ENCODE measurements around the gene VSTM1. TPM values are rescaled to one million over a fixed set of nuclear protein-coding genes. Genes with fewer than 3 reads are reported as not detected.
"Not testable (repeated sequence)": the region's sequence is repeated elsewhere in the genome, so short reads cannot be mapped to it uniquely, and the experiment has no call there.

The VSTM1 gene
- total RNA-seq, 2 donors from 2014 or later = not detected

- peak overlapping the region; percentile 92 for H3K4me3 Mint-ChIP-seq
- peaks cover 15 to 16% of the 10 kb centered on the region in 2 donors for H3K4me1 Mint-ChIP-seq (ENCODE audit: low read depth in 2 of 2)
- H3K36me3 Mint-ChIP-seq; H3K9me3 Mint-ChIP-seq; DNase-seq (ENCODE audit: low spot score): not testable (repeated sequence)
- H3K27ac Mint-ChIP-seq = peak overlapping the region; percentile 69 to 78
- ATAC-seq = peak; percentile 87 to 88
- peaks cover 8 to 11% of the 10 kb centered on the region in 2 donors for H3K27me3 Mint-ChIP-seq
Observed at GRCh38 chr19:54095859-54096616, 32.3 kb upstream of the VSTM1 start.

- no peak for ATAC-seq
- Mint-ChIP-seq H3K27ac (no peak overlapping the region), H3K9me3 (no peaks in the 10 kb centered on the region), H3K4me3 (peak overlapping the region; percentile 92), H3K4me1 (ENCODE audit: low read depth in 2 of 2) (peaks cover 11 to 15% of the 10 kb centered on the region in 2 donors), H3K27me3 (peaks cover 8 to 11% of the 10 kb centered on the region in 2 donors), H3K36me3 (no peaks in the 10 kb centered on the region)
- no peak for DNase-seq (ENCODE audit: low spot score)
Observed at GRCh38 chr19:54095136-54095858, 31.6 kb upstream of the VSTM1 start.

DNA sequence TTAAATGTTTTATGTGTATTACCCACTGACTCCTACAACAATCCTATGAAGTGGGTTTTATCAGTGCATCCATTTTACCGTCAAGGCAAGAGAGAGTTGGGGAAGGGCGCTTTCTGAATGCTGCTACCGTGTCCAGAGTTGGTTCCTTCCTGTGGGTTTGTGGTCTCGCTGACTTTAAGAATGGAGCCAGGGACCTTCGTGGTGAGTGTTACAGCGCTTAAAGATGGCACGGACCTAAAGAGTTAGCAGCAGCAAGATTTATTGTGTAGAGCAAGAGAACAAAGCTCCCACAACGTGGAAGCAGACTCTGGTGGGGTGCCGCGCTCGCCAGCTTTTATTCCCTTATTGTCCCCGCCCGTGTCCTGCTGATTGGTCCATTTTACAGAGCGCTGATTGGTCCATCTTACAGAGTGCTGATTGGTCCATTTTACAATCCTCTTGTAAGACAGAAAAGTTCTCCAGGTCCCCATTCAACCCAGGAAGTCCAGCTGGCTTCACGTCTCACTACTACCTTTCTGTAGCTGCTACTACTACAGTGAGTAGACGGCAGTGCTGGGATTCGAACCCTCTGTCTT is 30.8 kb upstream of the VSTM1 start:
- peak overlapping the region; percentile 30 for H3K4me3 Mint-ChIP-seq
- H3K27ac Mint-ChIP-seq = no peak overlapping the region
- H3K27me3 Mint-ChIP-seq = peaks cover 8 to 11% of the 10 kb centered on the region in 2 donors

DNA sequence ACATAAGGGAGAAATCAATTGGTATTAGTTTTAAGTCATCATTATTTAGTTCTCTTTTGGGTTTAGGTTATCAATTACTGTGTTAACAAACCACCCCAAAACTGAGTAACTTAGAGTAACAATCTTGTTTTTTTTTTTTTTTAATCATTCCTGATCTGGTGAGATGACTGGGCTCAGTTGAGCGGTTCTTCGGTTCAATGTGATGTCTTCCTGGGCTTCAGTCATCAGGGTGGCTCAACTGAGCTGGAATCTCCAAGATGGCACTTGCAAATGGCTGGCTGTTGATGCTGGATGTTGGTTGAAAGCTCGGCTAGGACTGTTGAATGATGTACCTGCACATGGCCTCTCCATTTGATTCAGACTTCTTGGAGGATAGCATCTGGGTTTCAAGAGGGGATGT is 20.7 kb upstream of the VSTM1 start:
- DNase-seq (ENCODE audit: low spot score) (no peak), ATAC-seq (no peak)
- Mint-ChIP-seq H3K4me1 (ENCODE audit: low read depth in 2 of 2) (no peaks in the 10 kb centered on the region), H3K36me3 (no peaks in the 10 kb centered on the region), H3K27ac (no peak overlapping the region), H3K4me3 (no peak overlapping the region), H3K27me3 (peaks cover 0 to 6% of the 10 kb centered on the region in 2 donors), H3K9me3 (no peaks in the 10 kb centered on the region)

More for the DNA sequence above, 30.8 kb upstream of the VSTM1 start:
- H3K4me1 Mint-ChIP-seq (ENCODE audit: low read depth in 2 of 2) = peaks cover 11 to 15% of the 10 kb centered on the region in 2 donors
- H3K36me3 Mint-ChIP-seq = no peaks in the 10 kb centered on the region
- no peak for ATAC-seq
- no peaks in the 10 kb centered on the region for H3K9me3 Mint-ChIP-seq
- no peak for DNase-seq (ENCODE audit: low spot score)

- H3K4me3 Mint-ChIP-seq = no peak within 1 kb of the TSS
- DNase-seq (ENCODE audit: low spot score) (no peak), ATAC-seq (no peak)
- no peaks in the 10 kb centered on the region for H3K4me1 Mint-ChIP-seq (ENCODE audit: low read depth in 2 of 2)
- H3K9me3 Mint-ChIP-seq = no peaks in the 10 kb centered on the region
- peaks cover 3 to 4% of the 10 kb centered on the region in 2 donors for H3K27me3 Mint-ChIP-seq
- H3K36me3 Mint-ChIP-seq = no peaks in the 10 kb centered on the region
- H3K27ac Mint-ChIP-seq = no peak within 1 kb of the TSS
Observed at GRCh38 chr19:54081032-54081431, 17.3 kb upstream of the VSTM1 start, which contains the start of gene TARM1. TARM1 (minus strand) TSS chr19:54081365; CDS start chr19:54081340, 25 bp downstream.

DNA sequence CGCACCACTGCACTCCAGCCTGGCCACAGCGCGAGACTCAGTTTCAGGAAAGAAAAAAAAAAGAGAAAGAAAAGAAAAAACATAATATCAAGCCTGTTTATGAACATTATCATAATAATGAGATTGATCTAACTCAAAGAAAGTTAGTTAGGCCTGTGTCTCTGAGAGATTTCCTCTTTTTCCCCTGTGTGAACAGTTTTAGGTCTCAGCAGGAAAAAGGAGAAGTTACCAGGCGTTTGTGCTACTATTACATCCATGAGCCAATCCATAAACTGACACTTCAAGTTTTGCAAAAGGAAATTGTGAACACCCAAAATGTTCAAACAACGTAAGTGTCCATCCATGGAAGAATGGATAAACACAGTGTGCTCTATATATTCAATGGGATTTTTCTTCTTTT is 13.6 kb upstream of the VSTM1 start:
- DNase-seq (ENCODE audit: low spot score) (no peak), ATAC-seq (no peak)
- Mint-ChIP-seq H3K4me1 (ENCODE audit: low read depth in 2 of 2) (no peaks in the 10 kb centered on the region), H3K27ac (no peak overlapping the region), H3K9me3 (no peaks in the 10 kb centered on the region), H3K36me3 (no peaks in the 10 kb centered on the region), H3K27me3 (peaks cover 0 to 8% of the 10 kb centered on the region in 2 donors), H3K4me3 (no peak overlapping the region)

GRCh38 chr19:54074851-54075250 is 11.2 kb upstream of the VSTM1 start:
- DNase-seq (ENCODE audit: low spot score) (no peak), ATAC-seq (no peak)
- Mint-ChIP-seq H3K4me1 (ENCODE audit: low read depth in 2 of 2) (no peaks in the 10 kb centered on the region), H3K36me3 (no peaks in the 10 kb centered on the region), H3K4me3 (no peak overlapping the region), H3K9me3 (no peaks in the 10 kb centered on the region), H3K27me3 (peaks cover 0 to 8% of the 10 kb centered on the region in 2 donors), H3K27ac (no peak overlapping the region)

DNA sequence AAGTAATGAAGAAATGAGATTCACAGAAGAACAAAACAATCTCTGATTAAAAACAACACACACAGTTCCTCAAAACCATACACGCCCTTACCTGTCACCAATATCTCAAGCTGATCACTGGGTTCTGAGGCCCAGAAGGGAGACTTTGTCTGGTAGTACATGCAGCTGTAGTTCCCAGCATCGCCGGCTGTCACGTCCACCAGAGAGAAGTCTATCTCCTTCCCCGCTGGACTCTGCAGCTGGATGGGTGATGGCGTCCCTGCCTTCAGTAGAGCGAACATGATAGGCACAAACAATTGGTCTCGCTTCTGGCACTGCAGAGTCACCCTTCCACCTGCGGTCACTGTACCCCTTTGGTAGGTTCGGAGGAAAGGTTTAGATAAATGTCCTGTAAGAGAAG is 10.1 kb upstream of the VSTM1 start:
- no peak for DNase-seq (ENCODE audit: low spot score)
- Mint-ChIP-seq H3K4me3 (no peak overlapping the region), H3K9me3 (no peaks in the 10 kb centered on the region), H3K4me1 (ENCODE audit: low read depth in 2 of 2) (no peaks in the 10 kb centered on the region), H3K27me3 (peaks cover 4 to 8% of the 10 kb centered on the region in 2 donors), H3K27ac (no peak overlapping the region), H3K36me3 (no peaks in the 10 kb centered on the region)
- no peak for ATAC-seq

GRCh38 chr19:54069470-54069869 is 5.8 kb upstream of the VSTM1 start:
- Mint-ChIP-seq H3K4me1 (ENCODE audit: low read depth in 2 of 2) (peaks cover 0 to 4% of the 10 kb centered on the region in 2 donors), H3K4me3 (no peak overlapping the region), H3K27ac (no peak overlapping the region), H3K9me3 (no peaks in the 10 kb centered on the region), H3K36me3 (no peaks in the 10 kb centered on the region), H3K27me3 (peaks cover 11 to 14% of the 10 kb centered on the region in 2 donors)
- DNase-seq (ENCODE audit: low spot score) (no peak), ATAC-seq (no peak)

- Mint-ChIP-seq H3K4me3 (no peak overlapping the region), H3K27ac (no peak overlapping the region), H3K36me3 (no peaks in the 10 kb centered on the region), H3K4me1 (ENCODE audit: low read depth in 2 of 2) (peaks cover 0 to 4% of the 10 kb centered on the region in 2 donors), H3K27me3 (peaks cover 7 to 21% of the 10 kb centered on the region in 2 donors), H3K9me3 (no peaks in the 10 kb centered on the region)
- ATAC-seq (peak in 1 of 2 donors; percentile 24), DNase-seq (ENCODE audit: low spot score) (no peak)
Observed at GRCh38 chr19:54062643-54063042, 1.1 kb downstream of the VSTM1 start.

DNA sequence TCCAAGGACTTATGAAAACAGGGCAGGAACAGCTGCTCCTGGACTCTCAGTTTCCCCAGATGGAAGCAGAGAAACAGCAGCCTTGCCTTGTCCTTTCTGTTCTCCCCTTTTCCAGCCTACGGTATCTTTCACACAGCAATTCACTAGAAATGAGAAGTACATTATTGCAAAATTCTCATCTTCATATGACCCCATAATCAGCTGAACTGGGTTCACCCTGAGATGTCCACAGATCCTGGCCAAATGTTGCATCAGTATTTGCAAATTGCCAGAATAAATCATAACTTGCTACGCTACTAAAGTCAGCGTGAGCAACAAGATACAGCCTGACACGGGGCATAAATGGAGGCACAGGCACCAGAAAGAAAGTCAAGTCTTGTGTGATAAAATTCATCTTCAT is 16.1 kb downstream of the VSTM1 start:
- no peak overlapping the region for H3K4me3 Mint-ChIP-seq
- H3K4me1 Mint-ChIP-seq (ENCODE audit: low read depth in 2 of 2) = no peaks in the 10 kb centered on the region
- no peak overlapping the region for H3K27ac Mint-ChIP-seq
- DNase-seq (ENCODE audit: low spot score) (no peak), ATAC-seq (no peak)
- no peaks in the 10 kb centered on the region for H3K9me3 Mint-ChIP-seq
- peaks cover 20 to 27% of the 10 kb centered on the region in 2 donors for H3K27me3 Mint-ChIP-seq
- H3K36me3 Mint-ChIP-seq = no peaks in the 10 kb centered on the region

DNA sequence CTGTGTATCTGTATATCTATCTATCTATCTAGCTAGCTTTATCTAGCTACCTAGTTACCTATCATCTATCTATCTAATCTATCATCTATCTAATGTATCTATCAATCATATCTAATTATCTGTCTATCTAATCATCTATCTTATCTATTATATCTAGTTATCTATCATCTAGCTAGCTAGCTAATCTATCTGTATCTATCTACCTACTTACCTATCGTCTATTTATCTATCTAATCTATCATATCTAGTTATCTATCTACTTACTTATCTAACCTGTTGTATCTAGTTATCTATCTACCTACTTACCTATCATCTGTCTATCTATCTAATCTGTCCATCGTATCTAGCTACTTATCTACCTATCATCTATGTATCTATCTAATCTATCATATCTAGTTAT is 17.9 kb downstream of the VSTM1 start:
- Mint-ChIP-seq H3K36me3 (no peaks in the 10 kb centered on the region), H3K27ac (no peak overlapping the region), H3K4me3 (no peak overlapping the region), H3K4me1 (ENCODE audit: low read depth in 2 of 2) (no peaks in the 10 kb centered on the region), H3K27me3 (peaks cover 18 to 27% of the 10 kb centered on the region in 2 donors), H3K9me3 (no peaks in the 10 kb centered on the region)
- DNase-seq (ENCODE audit: low spot score) (no peak), ATAC-seq (no peak)

- Mint-ChIP-seq H3K27ac (no peak overlapping the region), H3K4me3 (no peak overlapping the region), H3K36me3 (no peaks in the 10 kb centered on the region), H3K4me1 (ENCODE audit: low read depth in 2 of 2) (no peaks in the 10 kb centered on the region), H3K9me3 (no peaks in the 10 kb centered on the region), H3K27me3 (peaks cover 13 to 19% of the 10 kb centered on the region in 2 donors)
- ATAC-seq (no peak), DNase-seq (ENCODE audit: low spot score) (no peak)
Observed at GRCh38 chr19:54042989-54043388, 20.7 kb downstream of the VSTM1 start.

Measured in natural killer cell treated with Interleukin-12 subunit alpha and Interleukin-12 subunit beta and Interleukin-15 and Interleukin-18, amount 100 ng/mL, for 72 hours (primary cell).